Endodermal cell (in vitro differentiated cells): Measurements from ENCODE around the gene ZNF662. TPM values are rescaled to one million over a fixed set of nuclear protein-coding genes. Genes with fewer than 3 reads are reported as not detected.

Experiments used
- DNase-seq: peaks from one replicate; pipeline ENCODE4 v3.0.0-alpha.2; 2017
- H3K27ac ChIP-seq: 2 replicates; pipeline ENCODE4 v1.5.1; 2013; ENCODE audit warnings: mild to moderate bottlenecking, low read depth, low read length, moderate library complexity
- H3K27me3 ChIP-seq: 2 replicates; pipeline ENCODE4 v1.6.1; 2013; ENCODE audit warnings: mild to moderate bottlenecking, low read length, moderate library complexity; ENCODE audit not compliant: insufficient read depth, control insufficient read depth, poor library complexity, severe bottlenecking
- H3K36me3 ChIP-seq: 2 replicates; pipeline ENCODE4 v1.7.0; 2013; ENCODE audit warnings: mild to moderate bottlenecking, low read length, moderate library complexity; ENCODE audit not compliant: control insufficient read depth, insufficient read depth
- H3K4me1 ChIP-seq: one replicate; pipeline ENCODE4 v1.7.0; 2013; ENCODE audit warnings: low read length; ENCODE audit not compliant: control insufficient read depth, insufficient read depth
- H3K4me3 ChIP-seq: 2 replicates; pipeline ENCODE4 v1.5.1; 2013; ENCODE audit warnings: mild to moderate bottlenecking, low read length, moderate library complexity
- H3K9ac ChIP-seq: 2 replicates; pipeline ENCODE4 v1.6.1; 2013; ENCODE audit warnings: mild to moderate bottlenecking, low read length, moderate library complexity; ENCODE audit not compliant: poor library complexity, severe bottlenecking; ENCODE audit errors: extremely low read depth
- H3K9me3 ChIP-seq: 2 replicates; pipeline ENCODE4 v1.6.1; 2013; ENCODE audit warnings: mild to moderate bottlenecking, low read length, moderate library complexity; ENCODE audit not compliant: control insufficient read depth
- H3K27ac Mint-ChIP-seq: 2 replicates; pipeline ENCODE4 v1.8.0; 2020; ENCODE audit warnings: mixed read lengths
- H3K27me3 Mint-ChIP-seq: 2 replicates; pipeline ENCODE4 v1.8.0; 2021; ENCODE audit warnings: mild to moderate bottlenecking, mixed read lengths; ENCODE audit not compliant: insufficient read depth
- H3K36me3 Mint-ChIP-seq: 2 replicates; pipeline ENCODE4 v1.8.0; 2020; ENCODE audit warnings: low read depth, mixed read lengths
- H3K4me1 Mint-ChIP-seq: 2 replicates; pipeline ENCODE4 v1.8.0; 2020; ENCODE audit warnings: mixed read lengths
- H3K4me3 Mint-ChIP-seq: 2 replicates; pipeline ENCODE4 v1.8.0; 2020; ENCODE audit warnings: mild to moderate bottlenecking, moderate library complexity, mixed read lengths
- H3K9me3 Mint-ChIP-seq: 2 replicates; pipeline ENCODE4 v1.8.0; 2020; ENCODE audit warnings: mild to moderate bottlenecking, mixed read lengths
- WGBS, 2 experiments: methylation state at CpG; one replicate each; pipeline versions ENCODE4 v1.1.5 to v1.1.7; 2013; ENCODE audit warnings: missing lambda C conversion rate in 2 of 2, mixed read lengths in 1 of 2; ENCODE audit not compliant: insufficient coverage in 1 of 2, insufficient read length in 1 of 2; 5-methylcytosine and 5-hydroxymethylcytosine counted together
- total RNA-seq, 2 donors: library from RNA; stranded (reverse); fragmentation: NEBNext Ultra II Directional in 1 of 2; extraction: Animal tissue kit (Norgen Biotek cat#: 25700) in 1 of 2; gene quantifications; 2 replicates in 1 of 2; 3 replicates in 1 of 2; pipeline ENCODE4 v1.2.1, GENCODE V29; 2021
- TF ChIP-seq, protein P1 (sequence below): fragments of 200-600 bp; sonication (generic); conservative IDR thresholded peaks from 2 replicates; pipeline ENCODE4 v1.5.0; 2021; ENCODE audit warnings: antibody characterized with exemption, mild to moderate bottlenecking

Gene ZNF662
- total RNA-seq, 2 donors from 2014 or later, result 1.8 TPM; not detected in 1

DNA sequence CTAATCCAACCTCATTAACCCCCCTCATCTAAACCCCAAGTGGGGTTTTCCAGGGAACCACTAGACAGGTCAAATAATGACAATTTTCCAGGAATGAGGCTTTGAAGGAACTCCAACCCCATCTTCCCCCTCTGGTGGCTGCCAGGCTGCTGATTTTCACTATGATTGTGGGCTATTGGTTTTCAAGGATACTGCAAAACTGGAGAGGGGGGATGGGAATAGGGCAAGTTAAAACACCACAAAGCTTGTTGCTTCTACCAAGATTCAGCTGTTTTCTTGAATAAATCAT is 10.4 kb upstream of the ZNF662 start:
- H3K27me3 Mint-ChIP-seq, result no peaks in the 10 kb centered on the region
- H3K4me1 Mint-ChIP-seq, result peaks cover 33% of the 10 kb centered on the region
- no peaks in the 10 kb centered on the region for H3K36me3 Mint-ChIP-seq
- Histone ChIP-seq H3K27ac (no peak overlapping the region), H3K4me3 (no peak overlapping the region), H3K9ac (no peak overlapping the region), H3K4me1 (peaks cover 17% of the 10 kb centered on the region), H3K9me3 (no peaks in the 10 kb centered on the region), H3K36me3 (no peaks in the 10 kb centered on the region), H3K27me3 (no peaks in the 10 kb centered on the region)
- DNase-seq, result peak; percentile 47
- no peaks in the 10 kb centered on the region for H3K9me3 Mint-ChIP-seq
- no peak overlapping the region for H3K27ac Mint-ChIP-seq
- no peak overlapping the region for H3K4me3 Mint-ChIP-seq
- TF ChIP-seq, protein P1, sequence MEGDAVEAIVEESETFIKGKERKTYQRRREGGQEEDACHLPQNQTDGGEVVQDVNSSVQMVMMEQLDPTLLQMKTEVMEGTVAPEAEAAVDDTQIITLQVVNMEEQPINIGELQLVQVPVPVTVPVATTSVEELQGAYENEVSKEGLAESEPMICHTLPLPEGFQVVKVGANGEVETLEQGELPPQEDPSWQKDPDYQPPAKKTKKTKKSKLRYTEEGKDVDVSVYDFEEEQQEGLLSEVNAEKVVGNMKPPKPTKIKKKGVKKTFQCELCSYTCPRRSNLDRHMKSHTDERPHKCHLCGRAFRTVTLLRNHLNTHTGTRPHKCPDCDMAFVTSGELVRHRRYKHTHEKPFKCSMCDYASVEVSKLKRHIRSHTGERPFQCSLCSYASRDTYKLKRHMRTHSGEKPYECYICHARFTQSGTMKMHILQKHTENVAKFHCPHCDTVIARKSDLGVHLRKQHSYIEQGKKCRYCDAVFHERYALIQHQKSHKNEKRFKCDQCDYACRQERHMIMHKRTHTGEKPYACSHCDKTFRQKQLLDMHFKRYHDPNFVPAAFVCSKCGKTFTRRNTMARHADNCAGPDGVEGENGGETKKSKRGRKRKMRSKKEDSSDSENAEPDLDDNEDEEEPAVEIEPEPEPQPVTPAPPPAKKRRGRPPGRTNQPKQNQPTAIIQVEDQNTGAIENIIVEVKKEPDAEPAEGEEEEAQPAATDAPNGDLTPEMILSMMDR, result peak; percentile 18

DNA sequence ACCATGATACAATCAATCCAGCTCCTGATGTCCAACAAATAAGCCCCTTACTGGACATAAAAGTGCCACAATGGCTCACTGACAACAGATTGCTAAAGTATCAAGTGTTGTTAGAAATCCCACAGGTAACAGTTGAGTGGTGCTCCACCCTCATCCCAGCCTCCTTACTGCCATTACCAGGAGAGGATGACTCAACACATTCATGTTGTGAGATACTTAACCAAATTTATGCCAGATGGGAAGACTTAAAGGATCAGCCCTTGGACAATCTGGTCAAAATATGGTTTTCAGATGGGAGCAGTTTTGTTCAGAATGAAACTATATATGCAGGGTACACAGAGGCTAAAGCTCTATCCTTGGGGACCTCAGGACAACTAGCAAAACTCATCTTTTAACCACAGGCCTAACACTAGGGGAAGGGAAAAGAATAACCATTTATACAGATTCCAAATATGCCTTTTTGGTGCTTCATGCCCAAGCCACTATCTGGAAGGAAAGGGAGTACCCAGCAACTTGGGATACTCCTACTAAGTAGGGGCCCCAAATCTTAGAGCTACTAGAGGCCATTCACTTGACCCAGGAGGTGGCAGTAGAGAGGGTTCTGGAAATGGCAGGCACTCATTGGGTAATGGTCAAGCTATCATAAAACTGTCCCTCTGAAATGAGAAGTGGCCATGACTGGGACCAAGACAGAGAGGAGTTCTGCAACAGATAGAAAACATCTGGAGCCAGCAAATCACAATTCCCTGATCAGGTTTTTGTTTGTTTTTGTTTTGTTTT is 6.9 kb upstream of the ZNF662 start:
- H3K27ac Mint-ChIP-seq, result no peak overlapping the region
- peaks cover 8% of the 10 kb centered on the region for H3K9me3 Mint-ChIP-seq
- H3K9me3 ChIP-seq, result peaks cover 7% of the 10 kb centered on the region
- peaks cover 16% of the 10 kb centered on the region for H3K4me1 Mint-ChIP-seq
- TF ChIP-seq, protein P1, result peak; percentile 41
- no peak overlapping the region for H3K27ac ChIP-seq
- H3K36me3 ChIP-seq, result no peaks in the 10 kb centered on the region
- H3K4me3 ChIP-seq, result no peak overlapping the region
- no peak overlapping the region for H3K4me3 Mint-ChIP-seq
- no peaks in the 10 kb centered on the region for H3K36me3 Mint-ChIP-seq
- no peak overlapping the region for H3K9ac ChIP-seq
- H3K27me3 ChIP-seq, result no peaks in the 10 kb centered on the region
- DNase-seq, result peak; percentile 41
- H3K4me1 ChIP-seq, result peaks cover 10% of the 10 kb centered on the region
- H3K27me3 Mint-ChIP-seq, result peaks cover 9% of the 10 kb centered on the region

DNA sequence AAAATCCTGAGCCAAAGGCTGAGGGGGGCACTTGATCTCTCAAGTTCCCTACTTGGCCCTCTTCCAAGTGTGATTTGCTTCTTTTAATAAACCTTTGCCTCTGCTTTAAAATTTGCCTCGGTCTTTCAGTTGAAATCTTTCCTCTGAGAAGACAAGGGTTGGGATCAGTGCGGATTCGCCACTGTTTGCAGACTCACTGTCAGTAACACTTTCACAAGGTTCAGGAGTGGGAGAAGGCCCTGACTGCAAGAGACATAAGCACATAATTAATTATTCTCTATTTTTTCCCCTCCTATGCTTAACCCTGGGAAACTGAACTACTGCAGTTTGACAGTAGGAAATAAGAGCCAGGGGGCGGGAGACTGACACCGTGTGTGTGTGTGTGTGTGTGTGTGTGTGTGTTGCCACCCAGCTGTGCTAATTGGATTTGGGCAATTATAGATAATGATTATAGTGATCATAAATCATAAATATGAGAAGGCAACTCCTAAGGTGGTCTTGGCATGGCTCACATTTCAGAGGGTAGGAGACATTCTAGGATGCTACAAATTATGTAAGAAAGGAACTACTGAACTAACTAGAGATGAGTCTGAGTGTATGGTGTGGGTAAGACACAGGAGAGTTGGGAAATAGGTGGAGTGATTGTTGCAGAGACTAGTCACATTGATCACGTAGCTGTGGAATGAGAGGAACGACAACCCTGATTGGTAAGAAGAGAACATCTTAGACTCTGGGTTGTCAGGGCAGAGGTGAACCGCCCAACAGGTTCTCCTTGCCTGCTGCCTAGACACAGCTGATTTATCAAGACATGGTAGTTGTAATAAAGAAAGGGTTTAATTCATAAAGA is 5.5 kb upstream of the ZNF662 start:
- H3K4me3 ChIP-seq, result no peak overlapping the region
- peaks cover 20% of the 10 kb centered on the region for H3K9me3 ChIP-seq
- Mint-ChIP-seq H3K9me3 (peaks cover 21% of the 10 kb centered on the region), H3K36me3 (no peaks in the 10 kb centered on the region), H3K4me1 (peaks cover 8% of the 10 kb centered on the region), H3K27me3 (peaks cover 14% of the 10 kb centered on the region), H3K27ac (no peak overlapping the region), H3K4me3 (no peak overlapping the region)
- H3K27ac ChIP-seq, result no peak overlapping the region
- no peak overlapping the region for H3K9ac ChIP-seq
- no peaks in the 10 kb centered on the region for H3K27me3 ChIP-seq
- peak; percentile 5 for DNase-seq
- WGBS, 2 experiments, result 93 to 100% methylated on average over 1 to 8 of the region's 8 CpGs
- H3K4me1 ChIP-seq, result peaks cover 5% of the 10 kb centered on the region
- TF ChIP-seq, protein P1, result no peak
- no peaks in the 10 kb centered on the region for H3K36me3 ChIP-seq
